BLaER1 (cell line): ENCODE measurements around the gene ADAMTS6.

ENCODE experiments used
- H3K27ac ChIP-seq: shearing (Covaris generic); formaldehyde crosslinking; 2 replicates; pipeline ENCODE4 v1.8.1; 2022
- H3K27me3 ChIP-seq: shearing (Covaris generic); formaldehyde crosslinking; 2 replicates; pipeline ENCODE4 v1.8.1; 2022
- H3K36me3 ChIP-seq: shearing (Covaris generic); formaldehyde crosslinking; 2 replicates; pipeline ENCODE4 v1.8.1; 2022
- H3K4me1 ChIP-seq: shearing (Covaris generic); formaldehyde crosslinking; 2 replicates; pipeline ENCODE4 v1.8.1; 2022
- H3K4me2 ChIP-seq: shearing (Covaris generic); formaldehyde crosslinking; 2 replicates; pipeline ENCODE4 v1.8.1; 2022
- H3K4me3 ChIP-seq: shearing (Covaris generic); formaldehyde crosslinking; 2 replicates; pipeline ENCODE4 v1.8.1; 2022
- H3K9ac ChIP-seq: shearing (Covaris generic); formaldehyde crosslinking; 2 replicates; pipeline ENCODE4 v1.8.1; 2022
- H3K9me3 ChIP-seq: shearing (Covaris generic); formaldehyde crosslinking; 2 replicates; pipeline ENCODE4 v1.8.1; 2022
- H4K20me1 ChIP-seq: shearing (Covaris generic); formaldehyde crosslinking; 2 replicates; pipeline ENCODE4 v1.8.1; 2022
- Cebpa-rat ChIP-seq: shearing (Covaris generic); IDR thresholded peaks from 2 replicates; pipeline ENCODE4 v1.8.1; 2022

Gene ADAMTS6

GRCh38 chr5:65483546-65484346, 2.0 kb upstream of the ADAMTS6 start:
- H3K4me1 ChIP-seq: peaks cover 9% of the 10 kb centered on the region
- H3K36me3 ChIP-seq: 0 out of 2 replicates have a peak, but pooled peaks cover 10% of the 10 kb centered on the region
- no peak for TF ChIP-seq Cebpa-rat
- no peak overlapping the region for H3K9ac ChIP-seq
- H3K27ac ChIP-seq: no peak overlapping the region
- H4K20me1 ChIP-seq: no peaks in the 10 kb centered on the region
- H3K27me3 ChIP-seq: no peaks in the 10 kb centered on the region
- peak overlapping the region; percentile 70 for H3K4me3 ChIP-seq
- peak overlapping the region; percentile 79 for H3K4me2 ChIP-seq
- H3K9me3 ChIP-seq: peaks cover 3% of the 10 kb centered on the region; the same call in 1 of the 2 replicates

DNA sequence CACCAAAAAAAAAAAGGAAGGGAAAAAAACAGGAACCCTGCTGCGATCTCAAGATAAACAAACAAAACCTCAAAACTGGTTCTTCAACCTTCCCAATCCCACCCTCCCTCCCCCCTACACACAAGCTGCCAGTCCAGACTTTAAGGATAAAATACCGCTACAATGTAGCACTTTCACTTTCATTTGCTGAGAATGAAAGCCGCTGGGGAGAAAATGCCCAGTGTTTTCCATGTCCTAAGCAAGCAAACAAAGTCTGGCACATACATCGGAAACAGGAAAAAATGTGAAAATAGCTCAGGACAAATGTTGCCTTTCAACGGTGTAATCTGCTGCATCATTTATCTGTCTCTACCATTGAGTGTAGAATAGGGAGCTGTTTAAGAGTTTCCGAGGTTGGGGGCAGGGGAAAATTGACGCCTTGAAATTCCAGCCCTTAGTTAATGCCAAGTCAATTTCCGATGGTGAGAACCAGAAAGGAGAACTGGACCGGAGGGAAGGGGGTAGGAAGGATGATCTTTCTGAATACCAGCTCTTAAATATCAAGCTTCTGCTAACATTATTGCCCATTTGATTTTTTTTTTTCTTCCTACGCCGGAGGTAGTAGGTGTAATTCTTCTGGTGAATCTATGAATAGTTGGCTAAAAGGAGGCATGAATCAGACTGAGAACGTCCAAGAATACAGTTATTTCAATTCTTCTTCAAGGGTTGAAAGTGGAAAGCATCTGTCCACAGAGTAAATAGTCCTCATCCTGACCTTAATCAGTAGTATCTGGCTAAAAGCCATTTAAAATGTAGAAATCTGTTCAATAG, 1.2 kb upstream of the ADAMTS6 start:
- Histone ChIP-seq H3K4me3 (peak overlapping the region; percentile 70), H3K27ac (peak overlapping the region; percentile 56; the same call in 1 of the 2 replicates)
- no peak for TF ChIP-seq Cebpa-rat

GRCh38 chr5:65482296-65482735, 596 bp upstream of the ADAMTS6 start:
- peak overlapping the region; percentile 56; the same call in 1 of the 2 replicates for H3K27ac ChIP-seq
- peaks cover 9% of the 10 kb centered on the region for H3K4me1 ChIP-seq
- H3K9me3 ChIP-seq: peaks cover 3% of the 10 kb centered on the region; the same call in 1 of the 2 replicates
- peak overlapping the region; percentile 79 for H3K4me2 ChIP-seq
- 0 out of 2 replicates have a peak, but pooled peaks cover 3% of the 10 kb centered on the region for H3K36me3 ChIP-seq
- TF ChIP-seq Cebpa-rat: no peak
- peak overlapping the region; percentile 70 for H3K4me3 ChIP-seq
- peak overlapping the region; percentile 74 for H3K9ac ChIP-seq
- H4K20me1 ChIP-seq: no peaks in the 10 kb centered on the region
- H3K27me3 ChIP-seq: no peaks in the 10 kb centered on the region

More for the DNA sequence above, 1.2 kb upstream of the ADAMTS6 start:
- H3K9me3 ChIP-seq: peaks cover 3% of the 10 kb centered on the region; the same call in 1 of the 2 replicates
- H4K20me1 ChIP-seq: no peaks in the 10 kb centered on the region
- H3K9ac ChIP-seq: peak overlapping the region; percentile 74
- 0 out of 2 replicates have a peak, but pooled peaks cover 3% of the 10 kb centered on the region for H3K36me3 ChIP-seq
- H3K4me1 ChIP-seq: peaks cover 9% of the 10 kb centered on the region
- H3K27me3 ChIP-seq: no peaks in the 10 kb centered on the region
- peak overlapping the region; percentile 79 for H3K4me2 ChIP-seq

DNA sequence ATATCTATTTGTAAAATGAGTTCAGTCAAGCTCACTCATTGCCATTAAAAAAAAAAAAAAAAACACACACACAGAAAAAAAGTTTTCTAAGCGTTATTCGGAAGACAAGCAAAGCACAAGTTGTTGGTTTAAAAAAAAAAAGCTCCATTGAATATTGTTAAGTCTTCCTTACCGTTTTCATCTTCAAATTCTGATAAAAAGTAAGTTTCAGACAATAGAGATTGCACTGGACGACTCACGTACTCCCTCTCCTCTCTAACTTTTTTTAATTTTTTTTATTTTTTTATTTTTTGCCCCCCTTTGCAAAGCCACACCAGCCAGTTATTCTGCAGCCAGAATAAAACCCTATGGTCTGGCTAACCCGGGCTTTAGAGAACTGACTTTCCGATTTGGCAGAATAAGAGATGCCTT, 544 bp downstream of the ADAMTS6 start:
- Histone ChIP-seq H3K36me3 (no peaks in the 10 kb centered on the region), H3K4me3 (peak overlapping the region; percentile 70), H3K9ac (peak overlapping the region; percentile 74), H3K27ac (peak overlapping the region; percentile 39; the same call in 1 of the 2 replicates), H3K4me1 (peaks cover 9% of the 10 kb centered on the region), H4K20me1 (no peaks in the 10 kb centered on the region), H3K4me2 (peak overlapping the region; percentile 79), H3K9me3 (peaks cover 3% of the 10 kb centered on the region; the same call in 1 of the 2 replicates), H3K27me3 (no peaks in the 10 kb centered on the region)
- TF ChIP-seq Cebpa-rat: no peak

GRCh38 chr5:65480306-65480865, 1.3 kb downstream of the ADAMTS6 start:
- peaks cover under 1% of the 10 kb centered on the region; the same call in 1 of the 2 replicates for H3K9me3 ChIP-seq
- no peaks in the 10 kb centered on the region for H4K20me1 ChIP-seq
- H3K4me2 ChIP-seq: peak overlapping the region; percentile 79
- no peaks in the 10 kb centered on the region for H3K27me3 ChIP-seq
- peaks cover 9% of the 10 kb centered on the region for H3K4me1 ChIP-seq
- TF ChIP-seq Cebpa-rat: no peak
- H3K4me3 ChIP-seq: peak overlapping the region; percentile 70
- H3K36me3 ChIP-seq: no peaks in the 10 kb centered on the region
- peak overlapping the region; percentile 8; the same call in 1 of the 2 replicates for H3K27ac ChIP-seq
- H3K9ac ChIP-seq: peak overlapping the region; percentile 68; the same call in 1 of the 2 replicates

GRCh38 chr5:65479527-65479926, 2.2 kb downstream of the ADAMTS6 start:
- TF ChIP-seq Cebpa-rat: no peak
- Histone ChIP-seq H3K9ac (no peak overlapping the region), H4K20me1 (no peaks in the 10 kb centered on the region), H3K4me3 (no peak overlapping the region; the same call in 1 of the 2 replicates), H3K36me3 (no peaks in the 10 kb centered on the region), H3K4me1 (peaks cover 9% of the 10 kb centered on the region), H3K27me3 (no peaks in the 10 kb centered on the region), H3K27ac (no peak overlapping the region), H3K4me2 (peak overlapping the region; percentile 79), H3K9me3 (no peaks in the 10 kb centered on the region)

DNA sequence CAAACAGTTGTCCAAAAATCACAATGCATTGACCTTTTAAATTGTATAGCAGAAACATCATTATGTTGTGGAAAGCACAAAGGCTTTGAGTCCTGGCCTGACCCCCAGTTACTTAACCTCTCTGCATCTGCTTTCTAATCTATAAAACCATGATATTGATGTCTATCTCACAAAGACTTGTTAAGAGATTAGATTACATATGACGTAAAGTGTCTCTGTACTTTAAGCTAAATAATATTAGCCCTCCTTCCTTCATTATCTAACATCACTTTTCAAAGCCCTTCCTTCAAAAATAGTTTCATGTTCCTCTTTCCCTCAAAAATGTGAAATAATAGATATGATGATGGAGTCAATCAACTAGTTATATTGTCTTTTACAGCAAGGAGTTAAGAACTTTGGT, 3.4 kb downstream of the ADAMTS6 start:
- H3K27me3 ChIP-seq: no peaks in the 10 kb centered on the region
- no peak overlapping the region for H3K9ac ChIP-seq
- H4K20me1 ChIP-seq: no peaks in the 10 kb centered on the region
- no peak overlapping the region for H3K4me3 ChIP-seq
- H3K4me1 ChIP-seq: peaks cover 9% of the 10 kb centered on the region
- no peak overlapping the region for H3K4me2 ChIP-seq
- TF ChIP-seq Cebpa-rat: no peak
- H3K27ac ChIP-seq: no peak overlapping the region
- H3K36me3 ChIP-seq: no peaks in the 10 kb centered on the region
- H3K9me3 ChIP-seq: no peaks in the 10 kb centered on the region

- H3K4me1 ChIP-seq: peaks cover 9% of the 10 kb centered on the region
- H3K9me3 ChIP-seq: no peaks in the 10 kb centered on the region
- no peak overlapping the region for H3K27ac ChIP-seq
- no peak for TF ChIP-seq Cebpa-rat
- no peak overlapping the region for H3K4me3 ChIP-seq
- H3K4me2 ChIP-seq: no peak overlapping the region
- no peak overlapping the region for H3K9ac ChIP-seq
- H3K36me3 ChIP-seq: no peaks in the 10 kb centered on the region
- H4K20me1 ChIP-seq: no peaks in the 10 kb centered on the region
- no peaks in the 10 kb centered on the region for H3K27me3 ChIP-seq
Observed at GRCh38 chr5:65475895-65476294, 5.8 kb downstream of the ADAMTS6 start.

DNA sequence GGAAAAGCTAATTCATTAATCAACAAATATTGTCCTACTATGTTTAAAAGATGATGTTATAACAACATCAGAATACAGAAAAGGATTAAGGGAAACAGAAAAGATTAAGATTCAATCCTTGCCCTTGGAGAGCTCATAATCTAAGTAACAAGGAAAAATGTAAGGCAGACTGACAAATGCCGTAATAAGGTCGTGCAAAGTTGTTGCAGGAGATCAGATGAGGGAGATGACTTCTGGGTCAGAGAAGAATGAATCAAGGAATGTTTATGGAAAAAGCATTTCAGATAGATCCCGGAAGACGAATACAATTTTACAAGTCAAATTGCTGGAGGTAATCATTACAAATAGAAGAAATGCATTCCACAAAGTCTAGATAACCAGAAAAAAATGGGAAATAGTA, 6.4 kb downstream of the ADAMTS6 start:
- H3K36me3 ChIP-seq: no peaks in the 10 kb centered on the region
- no peaks in the 10 kb centered on the region for H4K20me1 ChIP-seq
- H3K4me1 ChIP-seq: peaks cover 9% of the 10 kb centered on the region
- H3K9me3 ChIP-seq: no peaks in the 10 kb centered on the region
- no peak overlapping the region for H3K9ac ChIP-seq
- H3K4me3 ChIP-seq: no peak overlapping the region
- TF ChIP-seq Cebpa-rat: no peak
- H3K27me3 ChIP-seq: no peaks in the 10 kb centered on the region
- H3K4me2 ChIP-seq: no peak overlapping the region
- H3K27ac ChIP-seq: no peak overlapping the region
